ES-I3 (cell line): ENCODE results near the gene B4GALNT3.

ENCODE experiments used
- H3K36me3 ChIP-seq: 2 replicates; pipeline ENCODE4 v1.6.1; 2013; ENCODE audit warnings: mild to moderate bottlenecking, low read length, control low read depth, moderate library complexity; ENCODE audit not compliant: insufficient read depth
- H3K4me1 ChIP-seq: 2 replicates; pipeline ENCODE4 v1.6.1; 2013; ENCODE audit warnings: mild to moderate bottlenecking, control low read depth, low read length; ENCODE audit not compliant: insufficient read depth
- H3K9ac ChIP-seq: 2 replicates; pipeline ENCODE4 v1.6.1; 2013; ENCODE audit warnings: low read depth, mild to moderate bottlenecking, low read length, moderate library complexity
- H3K9me3 ChIP-seq: 2 replicates; pipeline ENCODE4 v1.6.1; 2013; ENCODE audit warnings: mild to moderate bottlenecking, low read length, moderate library complexity; ENCODE audit not compliant: control insufficient read depth, insufficient read depth

Gene B4GALNT3

DNA sequence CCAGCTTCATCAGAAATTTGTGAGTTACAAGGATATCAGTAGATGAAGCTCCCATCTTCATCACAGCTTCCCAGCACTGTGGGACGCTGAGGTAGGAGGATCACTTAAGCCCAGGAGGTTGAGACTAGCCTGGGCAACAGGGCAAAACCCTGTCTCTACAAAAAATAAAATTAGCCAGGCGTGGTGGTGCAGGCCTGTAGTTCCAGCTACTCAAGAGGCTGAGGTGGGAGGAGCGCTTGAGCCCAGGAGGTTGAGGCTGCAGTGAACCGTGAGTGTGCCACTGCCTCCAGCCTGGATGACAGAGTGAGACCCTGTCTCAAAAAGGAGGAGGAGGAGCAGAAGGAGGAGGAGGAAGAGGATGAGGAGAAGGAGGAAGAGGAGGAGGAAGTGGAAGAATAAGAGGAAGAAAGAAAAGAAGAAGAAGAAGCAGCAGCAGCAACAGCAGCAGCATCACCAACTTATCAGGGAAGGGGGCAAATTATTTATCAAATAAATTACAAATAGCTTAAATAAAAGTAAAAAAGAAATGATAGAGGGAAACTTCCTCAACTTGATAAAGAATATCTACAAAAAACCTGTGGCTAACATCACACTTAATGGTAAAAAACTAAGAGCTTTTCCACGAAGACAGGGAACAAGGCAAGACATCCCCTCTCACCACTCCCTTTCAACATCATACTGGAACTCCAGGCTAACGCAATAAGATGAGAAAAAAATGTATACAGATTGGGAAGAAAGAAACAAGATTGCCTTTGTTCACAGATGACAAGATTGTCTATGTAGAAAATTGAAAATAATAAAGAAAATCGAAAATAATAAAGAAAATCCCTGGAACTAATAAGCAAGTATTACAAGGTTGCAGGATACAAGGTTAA is 133.9 kb downstream of the B4GALNT3 start:
- H3K9me3 ChIP-seq = no peaks in the 10 kb centered on the region; the same call in 1 of the 2 replicates
- H3K4me1 ChIP-seq = peaks cover 6% of the 10 kb centered on the region; the same call in 1 of the 2 replicates
- H3K36me3 ChIP-seq = no peaks in the 10 kb centered on the region
- no peak overlapping the region for H3K9ac ChIP-seq

DNA sequence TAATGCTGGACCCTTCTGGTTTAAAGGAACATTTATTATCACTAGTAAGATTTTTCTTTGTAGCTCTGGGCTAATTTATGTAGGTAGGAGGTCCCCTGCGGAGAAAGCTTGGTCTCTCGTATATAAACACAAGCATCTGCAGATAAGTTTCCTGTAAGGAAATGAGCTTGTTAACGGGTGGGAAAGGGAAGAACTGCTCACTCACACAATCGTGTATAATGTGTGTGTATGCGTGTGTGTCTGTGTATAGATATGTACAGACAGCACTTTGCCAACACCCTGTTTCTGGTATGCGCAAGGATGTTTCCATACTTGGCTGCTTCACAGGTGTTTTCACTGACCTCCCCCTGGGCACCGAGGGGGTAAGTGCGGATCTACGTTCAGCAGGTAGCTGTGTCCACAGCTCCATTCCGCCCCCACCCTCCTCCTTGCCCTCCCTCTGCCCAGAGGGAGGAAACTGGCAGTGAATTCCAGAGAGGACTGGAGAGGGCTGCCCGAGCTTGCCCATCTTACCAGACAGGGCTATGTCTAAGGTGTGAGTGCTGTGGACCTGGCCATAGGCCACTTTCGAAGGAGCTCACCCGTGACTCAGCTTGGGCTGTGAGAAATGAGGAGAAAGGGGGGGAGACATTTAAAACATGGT is 138.3 kb downstream of the B4GALNT3 start:
- Histone ChIP-seq H3K9me3 (no peaks in the 10 kb centered on the region), H3K4me1 (peaks cover 6% of the 10 kb centered on the region; the same call in 1 of the 2 replicates), H3K36me3 (no peaks in the 10 kb centered on the region), H3K9ac (no peak overlapping the region)

DNA sequence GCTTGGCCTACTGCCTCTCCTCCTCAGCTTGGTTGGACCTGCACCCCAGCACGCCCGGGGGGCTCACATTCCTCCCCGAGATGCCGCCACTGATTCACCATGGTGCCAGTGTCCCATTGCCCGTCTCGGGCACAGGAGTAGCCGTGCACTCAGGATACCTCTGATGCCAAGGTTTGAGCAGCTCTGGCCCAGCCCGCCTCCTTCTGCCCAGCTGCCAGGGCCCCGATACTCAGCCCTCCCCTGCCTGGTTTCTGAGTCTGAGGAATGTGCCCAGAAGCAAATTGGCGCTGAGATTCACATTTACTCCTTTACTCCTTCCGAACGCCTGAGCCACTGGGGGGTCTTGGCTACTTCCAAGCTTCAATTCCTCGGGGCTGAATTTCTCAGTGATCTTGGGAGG is 140.0 kb downstream of the B4GALNT3 start:
- Histone ChIP-seq H3K4me1 (peaks cover 6% of the 10 kb centered on the region; the same call in 1 of the 2 replicates), H3K9me3 (no peaks in the 10 kb centered on the region), H3K36me3 (no peaks in the 10 kb centered on the region), H3K9ac (no peak overlapping the region)

DNA sequence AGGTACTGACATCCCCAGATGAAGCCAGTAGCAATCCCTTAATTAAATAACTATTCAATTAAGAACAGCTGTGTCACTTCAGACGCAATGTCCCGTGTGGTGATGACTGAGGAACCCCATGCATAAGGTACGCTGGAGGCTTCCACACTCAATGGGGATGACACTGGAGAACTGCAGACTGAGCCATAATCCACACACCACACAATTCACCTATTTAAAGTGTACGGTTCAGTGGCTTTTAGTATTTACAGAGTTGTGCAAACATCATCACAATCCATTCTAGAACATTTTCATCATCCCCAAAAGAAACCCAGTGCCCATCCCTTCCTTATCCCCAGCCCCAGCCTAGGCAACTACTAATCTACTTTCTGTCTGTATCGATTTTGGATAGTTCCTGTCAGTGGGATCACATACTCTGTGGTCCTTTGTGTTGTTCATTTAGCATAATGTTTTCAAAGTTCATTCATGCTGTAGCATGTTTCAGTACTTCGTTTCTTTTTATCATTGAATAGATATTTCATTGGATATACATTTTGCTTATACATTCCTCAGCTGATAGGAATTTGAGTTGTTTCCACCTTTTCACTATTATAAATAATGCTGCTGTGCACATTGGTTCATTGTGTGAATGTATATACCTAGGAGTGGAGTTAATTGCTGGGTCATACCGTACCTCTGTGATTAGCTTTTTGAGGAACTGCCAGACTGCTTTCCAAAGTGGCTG is 142.4 kb downstream of the B4GALNT3 start:
- Histone ChIP-seq H3K9me3 (no peaks in the 10 kb centered on the region), H3K4me1 (peaks cover 6% of the 10 kb centered on the region; the same call in 1 of the 2 replicates)

DNA sequence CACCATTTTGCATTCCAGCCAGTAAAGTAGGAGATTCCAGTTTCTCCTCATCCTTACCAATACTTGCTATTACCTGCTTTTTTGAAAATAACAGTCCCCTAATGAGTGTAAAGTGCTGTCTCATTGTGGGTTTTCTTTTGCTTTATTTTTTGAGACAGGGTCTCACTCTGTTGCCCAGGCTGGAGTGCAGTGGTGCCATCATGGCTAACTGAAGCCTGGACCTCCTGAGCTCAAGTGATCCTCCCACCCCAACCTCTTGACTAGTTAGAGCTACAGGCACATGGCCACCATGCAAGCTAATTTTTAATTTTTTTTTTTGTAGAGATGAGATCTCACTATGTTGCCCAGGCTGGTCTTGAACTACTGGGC is 142.9 kb downstream of the B4GALNT3 start:
- H3K4me1 ChIP-seq = peaks cover 6% of the 10 kb centered on the region; the same call in 1 of the 2 replicates
- no peaks in the 10 kb centered on the region for H3K9me3 ChIP-seq
- no peaks in the 10 kb centered on the region for H3K36me3 ChIP-seq
- no peak overlapping the region for H3K9ac ChIP-seq

More for the DNA sequence above, 142.4 kb downstream of the B4GALNT3 start:
- Histone ChIP-seq H3K9ac (no peak overlapping the region), H3K36me3 (no peaks in the 10 kb centered on the region)

DNA sequence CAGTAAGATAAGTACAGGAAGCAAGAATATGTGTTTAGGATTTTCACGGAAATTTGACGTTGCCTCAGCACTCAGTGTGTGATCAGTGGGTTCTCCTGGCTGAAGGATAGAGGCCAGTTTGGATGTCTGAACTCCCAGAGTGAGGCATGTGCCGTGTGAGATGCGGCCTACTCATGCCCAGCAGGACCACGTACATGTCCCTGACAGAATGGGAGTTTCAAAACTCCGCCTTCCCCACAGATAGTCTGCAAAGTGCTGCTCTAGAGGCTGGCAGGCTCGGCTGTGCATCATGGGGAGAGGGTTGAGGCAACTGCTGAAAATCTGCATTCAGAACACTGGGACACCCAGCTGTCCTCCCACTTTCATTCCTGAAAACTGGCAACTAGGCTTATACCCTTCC is 145.2 kb downstream of the B4GALNT3 start:
- Histone ChIP-seq H3K4me1 (peaks cover under 1% of the 10 kb centered on the region; the same call in 1 of the 2 replicates), H3K9me3 (no peaks in the 10 kb centered on the region), H3K36me3 (no peaks in the 10 kb centered on the region), H3K9ac (no peak overlapping the region)

DNA sequence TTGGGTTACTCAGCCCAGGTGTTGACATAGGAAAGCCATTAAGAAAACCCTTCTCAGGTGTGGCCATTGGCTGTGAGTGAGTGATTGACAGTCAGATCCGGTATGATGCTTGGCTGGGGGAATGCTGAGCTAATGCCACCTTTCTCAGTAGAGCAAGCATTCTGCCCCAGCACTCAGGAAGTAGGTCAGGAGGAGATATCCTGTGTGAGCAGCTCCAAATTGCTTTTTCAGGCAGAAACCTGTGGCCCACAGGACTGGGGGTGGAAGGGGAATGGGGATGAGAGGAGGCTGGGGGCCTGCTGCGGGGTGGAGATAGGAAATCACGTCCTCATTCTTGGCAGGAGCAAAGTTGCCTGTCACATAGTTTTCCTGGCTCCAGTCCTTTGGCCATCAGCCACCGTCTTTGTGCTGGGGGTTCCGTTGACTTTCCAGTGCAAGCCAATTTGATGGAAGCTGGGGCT is 147.8 kb downstream of the B4GALNT3 start:
- H3K36me3 ChIP-seq = no peaks in the 10 kb centered on the region
- H3K9ac ChIP-seq = no peak overlapping the region
- H3K9me3 ChIP-seq = no peaks in the 10 kb centered on the region
- H3K4me1 ChIP-seq = peaks cover 3% of the 10 kb centered on the region; the same call in 1 of the 2 replicates

DNA sequence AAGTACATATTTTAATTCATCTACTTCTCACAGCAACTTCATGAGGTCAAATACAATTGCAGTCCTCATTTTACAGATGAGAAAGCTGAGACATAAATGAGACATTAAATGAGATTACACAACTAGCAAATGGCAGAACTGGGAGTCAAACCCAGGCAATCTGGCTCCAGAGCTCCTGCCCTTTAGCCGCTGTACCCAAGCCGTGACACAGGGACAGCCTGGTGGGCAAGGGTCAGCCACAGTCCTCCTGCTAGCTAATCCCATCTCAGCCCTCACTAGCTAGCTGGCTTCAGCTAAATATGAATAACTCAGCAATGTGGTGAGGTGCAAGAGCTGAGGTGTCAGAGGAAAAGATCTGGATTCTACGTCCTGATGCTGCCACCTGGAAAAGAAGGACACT is 148.7 kb downstream of the B4GALNT3 start:
- Histone ChIP-seq H3K9ac (no peak overlapping the region), H3K36me3 (no peaks in the 10 kb centered on the region), H3K4me1 (peaks cover 3% of the 10 kb centered on the region; the same call in 1 of the 2 replicates), H3K9me3 (no peaks in the 10 kb centered on the region)

DNA sequence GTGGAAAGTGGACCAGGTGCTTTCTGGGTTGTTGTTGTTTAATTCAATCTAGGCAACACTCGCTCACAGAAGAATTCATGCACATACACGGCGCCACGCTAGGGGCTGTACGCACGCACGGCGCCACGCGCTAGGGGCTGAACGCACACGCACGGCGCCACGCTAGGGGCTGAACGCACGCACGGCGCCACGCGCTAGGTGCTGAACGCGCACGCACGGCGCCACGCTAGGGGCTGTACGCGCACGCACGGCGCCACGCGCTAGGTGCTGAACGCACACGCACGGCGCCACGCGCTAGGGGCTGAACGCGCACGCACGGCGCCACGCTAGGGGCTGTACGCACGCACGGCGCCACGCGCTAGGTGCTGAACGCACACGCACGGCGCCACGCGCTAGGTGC is 149.2 kb downstream of the B4GALNT3 start:
- Histone ChIP-seq H3K9ac (no peak overlapping the region), H3K36me3 (no peaks in the 10 kb centered on the region), H3K9me3 (no peaks in the 10 kb centered on the region), H3K4me1 (peaks cover 3% of the 10 kb centered on the region; the same call in 1 of the 2 replicates)

DNA sequence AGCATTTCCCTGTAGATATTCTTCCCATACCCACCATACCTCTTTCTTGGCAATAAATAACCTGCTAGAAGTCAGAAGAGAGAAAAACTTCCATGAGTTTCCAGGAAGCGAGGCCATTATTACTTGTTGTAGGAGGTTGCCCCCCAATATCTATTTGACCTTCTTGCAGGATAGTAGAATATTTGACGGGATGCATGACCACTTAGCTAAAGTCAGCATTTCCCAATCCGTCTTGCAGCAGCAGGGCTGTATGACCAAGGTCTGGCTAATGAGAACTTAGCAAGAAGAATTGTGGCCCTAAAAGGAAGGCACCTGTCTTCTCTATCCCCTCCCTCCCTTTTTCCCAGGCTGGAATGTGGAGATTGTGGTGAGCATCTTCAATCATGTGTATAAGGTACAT is 152.0 kb downstream of the B4GALNT3 start:
- no peak overlapping the region for H3K9ac ChIP-seq
- peaks cover 6% of the 10 kb centered on the region; the same call in 1 of the 2 replicates for H3K4me1 ChIP-seq
- no peaks in the 10 kb centered on the region for H3K9me3 ChIP-seq
- no peaks in the 10 kb centered on the region for H3K36me3 ChIP-seq

DNA sequence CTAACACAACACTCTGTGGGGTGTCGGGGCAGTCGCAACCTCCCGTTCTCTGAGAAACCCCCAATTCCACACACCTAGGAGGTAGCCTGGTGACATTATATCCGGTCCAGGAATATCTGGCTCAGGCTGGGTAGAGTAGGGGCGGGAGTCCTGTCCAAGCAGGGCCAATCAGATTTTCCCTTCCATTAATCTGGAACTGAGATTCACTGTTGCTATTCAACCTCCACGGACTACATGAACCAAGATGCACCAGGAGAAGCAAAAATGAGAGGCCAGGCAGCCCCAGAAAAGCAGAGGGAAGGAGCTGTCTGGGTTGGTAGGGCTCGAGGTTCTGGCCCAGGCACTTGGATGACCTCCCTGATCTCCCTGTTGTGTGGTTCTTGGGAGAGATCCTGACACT is 152.6 kb downstream of the B4GALNT3 start:
- Histone ChIP-seq H3K9ac (no peak overlapping the region), H3K9me3 (no peaks in the 10 kb centered on the region), H3K4me1 (peaks cover 6% of the 10 kb centered on the region; the same call in 1 of the 2 replicates), H3K36me3 (no peaks in the 10 kb centered on the region)

DNA sequence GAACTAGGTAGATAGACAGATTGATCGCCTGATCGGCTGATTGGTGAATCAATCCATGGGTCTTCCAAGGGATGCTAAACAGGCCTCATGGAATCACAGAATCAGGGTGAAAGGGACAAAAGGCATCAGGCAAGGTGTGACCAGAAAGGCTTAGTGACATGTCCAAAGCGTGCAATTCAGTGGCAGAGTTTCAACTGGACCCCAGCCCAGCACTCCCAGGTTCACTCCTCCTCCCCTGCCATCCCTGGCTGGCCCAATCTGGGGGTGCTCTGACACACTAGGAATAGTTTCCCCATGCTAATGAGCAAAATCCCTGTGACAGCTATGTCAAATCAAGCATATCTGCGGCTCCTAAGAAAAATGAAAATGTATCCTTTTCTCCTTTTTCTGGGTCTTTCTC is 153.1 kb downstream of the B4GALNT3 start:
- no peaks in the 10 kb centered on the region for H3K9me3 ChIP-seq
- no peak overlapping the region for H3K9ac ChIP-seq
- H3K4me1 ChIP-seq = peaks cover 6% of the 10 kb centered on the region; the same call in 1 of the 2 replicates
- no peaks in the 10 kb centered on the region for H3K36me3 ChIP-seq
